Suprapubic skin (tissue), 4 donors: ENCODE data around the gene PRIMPOL. TPM values are rescaled to one million over a fixed set of nuclear protein-coding genes. Genes with fewer than 3 reads are reported as not detected.

Source experiments
- DNase-seq, 2 donors: peaks; one replicate each; pipeline ENCODE4 v3.0.0-alpha.2; 2019; ENCODE audit warnings: low spot score in 2 of 2
- H3K27ac ChIP-seq: fragments of 200-600 bp; sonication (generic); one replicate; pipeline ENCODE4 v1.5.1; 2019
- H3K27me3 ChIP-seq: fragments of 200-600 bp; sonication (generic); one replicate; pipeline ENCODE4 v1.5.1; 2019
- H3K36me3 ChIP-seq: fragments of 200-600 bp; sonication (generic); one replicate; pipeline ENCODE4 v1.5.1; 2019
- H3K4me1 ChIP-seq: fragments of 200-600 bp; sonication (generic); one replicate; pipeline ENCODE4 v1.5.1; 2019
- H3K4me3 ChIP-seq: fragments of 200-600 bp; sonication (generic); one replicate; pipeline ENCODE4 v1.5.1; 2019; ENCODE audit warnings: mild to moderate bottlenecking
- H3K9me3 ChIP-seq: fragments of 200-600 bp; sonication (generic); one replicate; pipeline ENCODE4 v1.5.1; 2019
- CTCF ChIP-seq, 2 donors: fragments of 200-600 bp in 1 of 2; fragments of 450-650 bp in 1 of 2; sonication (generic) in 1 of 2; IDR thresholded peaks; one replicate each; pipeline ENCODE4 v1.5.1; 2016 to 2019; ENCODE audit warnings: antibody characterized with exemption in 2 of 2, mild to moderate bottlenecking in 1 of 2, moderate library complexity in 1 of 2
- EP300 ChIP-seq: sonication (generic); formaldehyde crosslinking; IDR thresholded peaks from one replicate; pipeline ENCODE4 v1.6.1; 2017; ENCODE audit warnings: antibody characterized with exemption
- POLR2A ChIP-seq, 2 donors: fragments of 450-650 bp; IDR thresholded peaks; one replicate each; pipeline ENCODE4 v1.6.1; 2017; ENCODE audit warnings: antibody characterized with exemption in 2 of 2, mild to moderate bottlenecking in 2 of 2, moderate library complexity in 2 of 2
- POLR2AphosphoS5 ChIP-seq, 3 donors: sonication (generic); formaldehyde crosslinking; IDR thresholded peaks; one replicate each; pipeline ENCODE4 v1.6.1; 2017; ENCODE audit warnings: antibody characterized with exemption in 3 of 3
- WGBS: methylation state at CpG from one replicate; pipeline ENCODE4 v1.1.5; 2018; 5-methylcytosine and 5-hydroxymethylcytosine counted together
- total RNA-seq, 4 donors: library from RNA; depleted of rRNA; stranded (reverse); fragments of >200 nt; gene quantifications; one replicate each; pipeline ENCODE4 v1.1.0, GENCODE V29; 2016

The PRIMPOL gene
- total RNA-seq, 4 donors from 2014 or later, result 6.8 to 28.9 (median 15.2) TPM

DNA sequence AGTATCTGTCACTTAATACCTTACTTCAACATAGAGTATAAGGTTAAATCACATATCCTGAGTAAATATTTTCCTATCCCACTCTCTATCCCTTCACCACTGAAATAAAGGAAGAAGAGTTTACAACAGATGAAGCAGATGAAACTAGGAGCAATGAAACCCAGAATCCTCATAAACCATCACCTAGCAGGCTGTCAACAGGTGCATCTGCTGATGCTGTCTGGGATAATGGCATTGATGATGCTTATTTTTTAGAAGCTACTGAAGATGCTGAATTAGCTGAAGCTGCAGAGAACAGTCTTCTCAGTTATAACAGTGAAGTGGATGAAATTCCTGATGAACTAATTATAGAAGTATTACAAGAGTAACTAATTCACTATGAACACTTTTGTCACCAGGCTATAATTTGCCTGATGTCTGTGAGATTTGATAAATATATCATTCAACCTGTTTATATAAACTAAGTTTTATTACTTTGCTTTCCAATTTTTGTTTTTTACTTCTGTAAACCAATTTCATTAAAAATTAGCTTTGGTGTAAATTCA is 44.9 kb downstream of the PRIMPOL start:
- Histone ChIP-seq H3K27me3 (no peaks in the 10 kb centered on the region), H3K9me3 (no peaks in the 10 kb centered on the region), H3K4me3 (no peak overlapping the region), H3K36me3 (peaks cover 10% of the 10 kb centered on the region), H3K4me1 (peaks cover 6% of the 10 kb centered on the region), H3K27ac (no peak overlapping the region)
- TF ChIP-seq CTCF (IDR thresholded peaks at IDR 0.05) (no peak), POLR2A (IDR thresholded peaks at IDR 0.05) (no peak), EP300 (no peak), POLR2AphosphoS5 (IDR thresholded peaks at IDR 0.05) (no peak)
- DNase-seq, result no peak

- no peak overlapping the region for H3K4me3 ChIP-seq
- H3K36me3 ChIP-seq, result peaks cover 10% of the 10 kb centered on the region
Measured at GRCh38 chr4:184695178-184695896, 45.8 kb downstream of the PRIMPOL start.

DNA sequence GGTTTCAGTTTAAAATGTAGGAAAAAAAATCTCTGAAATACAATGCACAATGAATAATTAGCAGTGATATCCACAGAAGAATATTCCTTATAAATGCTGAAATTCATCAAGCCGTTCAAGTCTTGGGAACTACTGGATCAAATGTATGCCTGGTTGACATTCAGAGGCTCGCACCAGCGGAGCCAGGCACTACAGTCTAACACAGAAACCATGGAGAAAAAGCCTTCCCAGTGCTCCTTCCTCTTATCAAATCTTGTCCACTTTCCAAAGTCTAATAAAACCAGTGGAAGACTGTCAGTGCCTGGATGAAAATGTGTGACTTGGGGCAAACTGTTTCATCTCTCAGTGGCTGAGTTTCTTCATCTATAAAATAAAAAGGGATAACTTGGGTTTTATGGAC is 48.4 kb downstream of the PRIMPOL start:
- H3K36me3 ChIP-seq, result peaks cover 10% of the 10 kb centered on the region
- H3K9me3 ChIP-seq, result no peaks in the 10 kb centered on the region
- DNase-seq, result no peak
- H3K27me3 ChIP-seq, result no peaks in the 10 kb centered on the region
- peaks cover 6% of the 10 kb centered on the region for H3K4me1 ChIP-seq
- no peak overlapping the region for H3K27ac ChIP-seq
- no peak for TF ChIP-seq EP300
- TF ChIP-seq POLR2AphosphoS5 (IDR thresholded peaks at IDR 0.05), result no peak
- TF ChIP-seq CTCF (IDR thresholded peaks at IDR 0.05), result no peak
- no peak for TF ChIP-seq POLR2A (IDR thresholded peaks at IDR 0.05)
- H3K4me3 ChIP-seq, result no peak overlapping the region
- WGBS, result 87% methylated on average over 3 of the region's 3 CpGs

More at GRCh38 chr4:184695178-184695896, 45.8 kb downstream of the PRIMPOL start:
- no peaks in the 10 kb centered on the region for H3K27me3 ChIP-seq
- no peak for DNase-seq
- no peak overlapping the region for H3K27ac ChIP-seq
- 54% methylated on average over 3 of the region's 3 CpGs for WGBS
- no peaks in the 10 kb centered on the region for H3K9me3 ChIP-seq
- no peak for TF ChIP-seq POLR2A (IDR thresholded peaks at IDR 0.05)
- TF ChIP-seq EP300, result no peak
- H3K4me1 ChIP-seq, result peaks cover 6% of the 10 kb centered on the region

- WGBS, result 94% methylated on average over 4 of the region's 4 CpGs
- TF ChIP-seq POLR2A (IDR thresholded peaks at IDR 0.05), result no peak
- TF ChIP-seq EP300, result no peak
- H3K4me3 ChIP-seq, result no peak overlapping the region
Measured at GRCh38 chr4:184699941-184700340, 50.4 kb downstream of the PRIMPOL start.

GRCh38 chr4:184702114-184702513 is 52.6 kb downstream of the PRIMPOL start:
- Histone ChIP-seq H3K9me3 (no peaks in the 10 kb centered on the region), H3K4me1 (no peaks in the 10 kb centered on the region), H3K4me3 (no peak overlapping the region), H3K27ac (no peak overlapping the region), H3K27me3 (no peaks in the 10 kb centered on the region), H3K36me3 (no peaks in the 10 kb centered on the region)
- no peak for DNase-seq
- no peak for TF ChIP-seq POLR2A (IDR thresholded peaks at IDR 0.05)
- TF ChIP-seq EP300, result no peak
- no peak for TF ChIP-seq CTCF (IDR thresholded peaks at IDR 0.05)
- 88% methylated on average over 2 of the region's 2 CpGs for WGBS

More at GRCh38 chr4:184699941-184700340, 50.4 kb downstream of the PRIMPOL start:
- H3K36me3 ChIP-seq, result no peaks in the 10 kb centered on the region
- peaks cover 5% of the 10 kb centered on the region for H3K4me1 ChIP-seq
- H3K27ac ChIP-seq, result no peak overlapping the region
- no peaks in the 10 kb centered on the region for H3K9me3 ChIP-seq
- no peaks in the 10 kb centered on the region for H3K27me3 ChIP-seq
- DNase-seq, result no peak

DNA sequence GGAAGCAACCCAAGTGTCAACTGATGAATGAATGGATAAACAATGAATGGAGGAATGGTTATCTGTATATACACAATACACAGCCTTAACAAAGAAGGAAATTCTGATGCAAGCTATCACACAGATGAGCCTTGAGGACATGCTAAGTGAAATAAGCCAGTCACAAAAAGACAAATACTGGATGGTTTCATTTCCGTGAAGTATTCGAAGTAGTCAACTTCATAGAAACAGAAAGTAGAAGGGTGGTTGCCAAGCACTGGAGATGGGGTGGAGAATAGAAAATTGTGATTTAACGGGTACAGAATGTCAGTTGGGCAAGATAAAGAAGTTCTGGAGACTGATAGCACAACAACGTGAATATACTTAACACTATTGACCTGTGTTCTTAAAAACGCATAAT is 56.2 kb downstream of the PRIMPOL start:
- Histone ChIP-seq H3K27me3 (no peaks in the 10 kb centered on the region), H3K4me1 (no peaks in the 10 kb centered on the region), H3K27ac (no peak overlapping the region), H3K4me3 (no peak overlapping the region), H3K36me3 (no peaks in the 10 kb centered on the region), H3K9me3 (no peaks in the 10 kb centered on the region)
- no peak for TF ChIP-seq POLR2AphosphoS5 (IDR thresholded peaks at IDR 0.05)
- TF ChIP-seq CTCF (IDR thresholded peaks at IDR 0.05), result no peak
- DNase-seq, result no peak
- WGBS, result 91% methylated on average over 5 of the region's 5 CpGs
